ENCODE results near the gene GSTM3.

DNA sequence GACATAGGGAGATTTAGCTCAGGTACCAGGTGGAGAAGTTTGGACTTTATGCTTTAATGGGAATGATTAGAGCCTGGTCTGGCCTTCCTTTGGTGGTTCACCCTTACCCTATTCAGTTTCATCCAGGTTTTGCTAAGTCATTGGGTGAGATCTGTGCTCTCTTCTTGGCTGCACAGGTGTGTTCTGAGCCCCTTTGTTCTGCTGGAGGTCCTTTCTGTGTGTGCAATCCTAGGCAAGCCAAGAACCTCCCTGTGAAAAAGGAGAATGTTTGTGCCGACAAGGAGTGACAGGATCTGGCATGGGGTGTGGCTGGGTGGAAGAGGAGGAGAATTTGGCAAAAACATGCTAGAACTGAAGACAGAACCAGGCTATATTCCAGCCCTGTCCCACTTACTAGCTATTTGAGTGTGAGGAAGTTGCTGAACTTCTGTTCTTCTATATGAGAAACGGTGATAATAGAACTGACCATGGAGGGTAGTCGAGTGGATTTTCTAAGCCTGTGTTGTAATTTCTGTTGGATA, 24.2 kb downstream of the GSTM3 start:
- TF ChIP-seq, protein P1, sequence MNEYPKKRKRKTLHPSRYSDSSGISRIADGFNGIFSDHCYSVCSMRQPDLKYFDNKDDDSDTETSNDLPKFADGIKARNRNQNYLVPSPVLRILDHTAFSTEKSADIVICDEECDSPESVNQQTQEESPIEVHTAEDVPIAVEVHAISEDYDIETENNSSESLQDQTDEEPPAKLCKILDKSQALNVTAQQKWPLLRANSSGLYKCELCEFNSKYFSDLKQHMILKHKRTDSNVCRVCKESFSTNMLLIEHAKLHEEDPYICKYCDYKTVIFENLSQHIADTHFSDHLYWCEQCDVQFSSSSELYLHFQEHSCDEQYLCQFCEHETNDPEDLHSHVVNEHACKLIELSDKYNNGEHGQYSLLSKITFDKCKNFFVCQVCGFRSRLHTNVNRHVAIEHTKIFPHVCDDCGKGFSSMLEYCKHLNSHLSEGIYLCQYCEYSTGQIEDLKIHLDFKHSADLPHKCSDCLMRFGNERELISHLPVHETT (tag by site-specific recombination; IDR thresholded peaks at IDR 0.05): no peak
- TF ChIP-seq ZNF24 (tag by site-specific recombination; IDR thresholded peaks at IDR 0.05): no peak
- no peak for TF ChIP-seq HOXC10 (CRISPR knock-in tag; IDR thresholded peaks at IDR 0.05)
- TF ChIP-seq, protein P2, sequence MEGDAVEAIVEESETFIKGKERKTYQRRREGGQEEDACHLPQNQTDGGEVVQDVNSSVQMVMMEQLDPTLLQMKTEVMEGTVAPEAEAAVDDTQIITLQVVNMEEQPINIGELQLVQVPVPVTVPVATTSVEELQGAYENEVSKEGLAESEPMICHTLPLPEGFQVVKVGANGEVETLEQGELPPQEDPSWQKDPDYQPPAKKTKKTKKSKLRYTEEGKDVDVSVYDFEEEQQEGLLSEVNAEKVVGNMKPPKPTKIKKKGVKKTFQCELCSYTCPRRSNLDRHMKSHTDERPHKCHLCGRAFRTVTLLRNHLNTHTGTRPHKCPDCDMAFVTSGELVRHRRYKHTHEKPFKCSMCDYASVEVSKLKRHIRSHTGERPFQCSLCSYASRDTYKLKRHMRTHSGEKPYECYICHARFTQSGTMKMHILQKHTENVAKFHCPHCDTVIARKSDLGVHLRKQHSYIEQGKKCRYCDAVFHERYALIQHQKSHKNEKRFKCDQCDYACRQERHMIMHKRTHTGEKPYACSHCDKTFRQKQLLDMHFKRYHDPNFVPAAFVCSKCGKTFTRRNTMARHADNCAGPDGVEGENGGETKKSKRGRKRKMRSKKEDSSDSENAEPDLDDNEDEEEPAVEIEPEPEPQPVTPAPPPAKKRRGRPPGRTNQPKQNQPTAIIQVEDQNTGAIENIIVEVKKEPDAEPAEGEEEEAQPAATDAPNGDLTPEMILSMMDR (tag by site-specific recombination; IDR thresholded peaks at IDR 0.05): no peak
- TF ChIP-seq ZNF19 (tag by site-specific recombination; IDR thresholded peaks at IDR 0.05; ENCODE audit: low read depth): no peak
- TF ChIP-seq ZNF292 (tag by site-specific recombination; IDR thresholded peaks at IDR 0.05; ENCODE audit: borderline replicate concordance, low read depth): no peak
- no peak for TF ChIP-seq TCF7L2 (IDR thresholded peaks at IDR 0.05; ENCODE audit: borderline replicate concordance, low read depth, low read length)

All from HEK293 (cell line).